Upper lobe of right lung (tissue), 1 donor: ENCODE measurements around the gene FMN1. TPM values are rescaled to one million over a fixed set of nuclear protein-coding genes. Genes with fewer than 3 reads are reported as not detected.

Experiments
- ATAC-seq: fragments of 200-7000 bp; cut with Tn5 transposase; one replicate; pipeline ENCODE4 v1.9.1; 2020; ENCODE audit warnings: mild to moderate bottlenecking, moderate library complexity
- DNase-seq: peaks from one replicate; pipeline ENCODE4 v3.0.0-alpha.2; 2020
- H3K27ac ChIP-seq: fragments of 200-600 bp; one replicate; pipeline ENCODE4 v1.8.0; 2022
- H3K27me3 ChIP-seq: fragments of 200-600 bp; one replicate; pipeline ENCODE4 v1.8.0; 2022; ENCODE audit warnings: mild to moderate bottlenecking
- H3K36me3 ChIP-seq: fragments of 200-600 bp; one replicate; pipeline ENCODE4 v1.8.0; 2022
- H3K4me1 ChIP-seq: fragments of 200-600 bp; one replicate; pipeline ENCODE4 v1.8.0; 2022
- H3K4me3 ChIP-seq: fragments of 200-600 bp; one replicate; pipeline ENCODE4 v1.8.0; 2022; ENCODE audit warnings: mild to moderate bottlenecking
- H3K9me3 ChIP-seq: fragments of 200-600 bp; one replicate; pipeline ENCODE4 v1.8.0; 2022
- intact Hi-C: fragments of 100-400 bp; cut with DNase I; formaldehyde crosslinking; loops from one replicate; pipeline ENCODE4 v1.11.0; 2022
- total RNA-seq: library from RNA; stranded (reverse); fragmentation: NEBNext Ultra II Directional; extraction: Animal tissue kit (Norgen Biotek cat#: 25700); gene quantifications from one replicate; pipeline ENCODE4 v1.2.1, GENCODE V29; 2021
- TF ChIP-seq, protein P1 (sequence below): fragments of 200-600 bp; IDR thresholded peaks from one replicate; pipeline ENCODE4 v1.8.0; 2022; ENCODE audit warnings: antibody characterized with exemption
- donor health status: DM: no; HTN: yes; CAD: no; lungs with severe emphysema.

The FMN1 gene
- total RNA-seq, 1 donor from 2014 or later: 33.5 TPM

DNA sequence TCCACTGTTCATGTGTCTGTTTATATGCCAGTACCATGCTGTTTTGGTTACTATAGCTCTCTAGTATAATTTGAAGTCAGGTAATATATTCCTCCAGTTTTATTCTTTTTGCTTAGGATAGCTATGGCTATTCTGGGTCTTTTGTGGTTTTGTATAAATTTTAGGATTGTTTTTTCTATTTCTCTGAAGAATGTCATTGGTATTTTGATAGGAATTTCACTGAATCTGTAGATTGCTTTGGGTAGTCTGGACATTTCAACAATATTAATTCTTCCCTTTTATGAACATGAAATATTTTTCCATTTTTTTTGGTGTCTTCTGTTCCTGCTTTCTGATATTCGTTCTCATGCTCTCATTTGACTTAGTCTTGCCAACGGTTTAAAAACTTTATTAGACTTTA lies 437.1 kb downstream of the FMN1 start:
- no peak overlapping the region for H3K27ac ChIP-seq
- H3K36me3 ChIP-seq: no peaks in the 10 kb centered on the region
- intact Hi-C loops: no loop called here
- no peaks in the 10 kb centered on the region for H3K4me1 ChIP-seq
- H3K9me3 ChIP-seq: no peaks in the 10 kb centered on the region
- TF ChIP-seq, protein P1, sequence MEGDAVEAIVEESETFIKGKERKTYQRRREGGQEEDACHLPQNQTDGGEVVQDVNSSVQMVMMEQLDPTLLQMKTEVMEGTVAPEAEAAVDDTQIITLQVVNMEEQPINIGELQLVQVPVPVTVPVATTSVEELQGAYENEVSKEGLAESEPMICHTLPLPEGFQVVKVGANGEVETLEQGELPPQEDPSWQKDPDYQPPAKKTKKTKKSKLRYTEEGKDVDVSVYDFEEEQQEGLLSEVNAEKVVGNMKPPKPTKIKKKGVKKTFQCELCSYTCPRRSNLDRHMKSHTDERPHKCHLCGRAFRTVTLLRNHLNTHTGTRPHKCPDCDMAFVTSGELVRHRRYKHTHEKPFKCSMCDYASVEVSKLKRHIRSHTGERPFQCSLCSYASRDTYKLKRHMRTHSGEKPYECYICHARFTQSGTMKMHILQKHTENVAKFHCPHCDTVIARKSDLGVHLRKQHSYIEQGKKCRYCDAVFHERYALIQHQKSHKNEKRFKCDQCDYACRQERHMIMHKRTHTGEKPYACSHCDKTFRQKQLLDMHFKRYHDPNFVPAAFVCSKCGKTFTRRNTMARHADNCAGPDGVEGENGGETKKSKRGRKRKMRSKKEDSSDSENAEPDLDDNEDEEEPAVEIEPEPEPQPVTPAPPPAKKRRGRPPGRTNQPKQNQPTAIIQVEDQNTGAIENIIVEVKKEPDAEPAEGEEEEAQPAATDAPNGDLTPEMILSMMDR: no peak
- DNase-seq: no peak
- no peak for ATAC-seq
- H3K4me3 ChIP-seq: no peak overlapping the region
- H3K27me3 ChIP-seq: no peaks in the 10 kb centered on the region

DNA sequence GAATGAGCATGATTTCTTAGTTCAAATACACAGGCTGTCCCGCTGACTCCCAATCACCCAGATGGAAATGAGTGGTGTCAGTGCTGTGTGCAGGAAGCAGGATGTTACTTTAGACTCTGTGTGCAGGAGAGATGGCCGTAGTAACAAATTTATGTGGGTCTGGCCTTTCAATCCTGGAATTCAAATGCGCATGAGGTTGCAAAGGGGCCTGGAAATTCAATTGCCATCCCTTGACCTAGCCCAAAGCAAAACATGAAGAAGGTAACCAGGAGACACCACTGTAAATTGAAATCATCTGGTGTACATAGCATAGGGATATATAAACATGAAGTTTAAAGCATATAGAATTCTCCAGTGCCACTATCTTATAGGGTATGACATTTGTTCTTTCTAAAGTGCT lies 443.5 kb downstream of the FMN1 start:
- ATAC-seq (no peak), DNase-seq (no peak)
- Histone ChIP-seq H3K4me3 (no peak overlapping the region), H3K27me3 (no peaks in the 10 kb centered on the region), H3K4me1 (no peaks in the 10 kb centered on the region), H3K9me3 (no peaks in the 10 kb centered on the region), H3K27ac (no peak overlapping the region), H3K36me3 (no peaks in the 10 kb centered on the region)
- intact Hi-C loops: no loop called here
- TF ChIP-seq, protein P1: no peak

DNA sequence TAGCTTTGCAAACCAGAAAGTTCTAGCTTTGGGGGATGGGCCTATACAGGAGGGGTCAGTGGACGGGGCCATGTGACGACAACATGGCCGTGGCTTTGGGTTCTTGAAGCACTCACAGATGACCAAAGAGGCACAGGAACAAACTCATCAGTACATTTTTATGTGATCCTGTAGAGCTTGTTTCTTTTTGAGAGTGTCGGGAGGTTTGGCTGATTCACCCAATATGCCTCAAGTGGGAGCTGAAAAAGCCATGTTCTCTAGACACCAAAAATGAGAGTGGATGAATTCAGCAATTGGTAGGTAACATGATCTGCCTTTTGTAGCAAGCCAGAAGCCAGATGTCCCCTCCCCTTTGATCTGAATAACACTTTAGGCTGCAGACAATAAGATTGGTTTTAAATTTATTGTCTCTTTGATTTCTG lies 446.6 kb downstream of the FMN1 start:
- H3K4me1 ChIP-seq: no peaks in the 10 kb centered on the region
- H3K27ac ChIP-seq: no peak overlapping the region
- no peak for DNase-seq
- H3K4me3 ChIP-seq: no peak overlapping the region
- no peaks in the 10 kb centered on the region for H3K9me3 ChIP-seq
- ATAC-seq: no peak
- intact Hi-C loops: no loop called here
- no peaks in the 10 kb centered on the region for H3K36me3 ChIP-seq
- H3K27me3 ChIP-seq: no peaks in the 10 kb centered on the region
- TF ChIP-seq, protein P1: no peak

DNA sequence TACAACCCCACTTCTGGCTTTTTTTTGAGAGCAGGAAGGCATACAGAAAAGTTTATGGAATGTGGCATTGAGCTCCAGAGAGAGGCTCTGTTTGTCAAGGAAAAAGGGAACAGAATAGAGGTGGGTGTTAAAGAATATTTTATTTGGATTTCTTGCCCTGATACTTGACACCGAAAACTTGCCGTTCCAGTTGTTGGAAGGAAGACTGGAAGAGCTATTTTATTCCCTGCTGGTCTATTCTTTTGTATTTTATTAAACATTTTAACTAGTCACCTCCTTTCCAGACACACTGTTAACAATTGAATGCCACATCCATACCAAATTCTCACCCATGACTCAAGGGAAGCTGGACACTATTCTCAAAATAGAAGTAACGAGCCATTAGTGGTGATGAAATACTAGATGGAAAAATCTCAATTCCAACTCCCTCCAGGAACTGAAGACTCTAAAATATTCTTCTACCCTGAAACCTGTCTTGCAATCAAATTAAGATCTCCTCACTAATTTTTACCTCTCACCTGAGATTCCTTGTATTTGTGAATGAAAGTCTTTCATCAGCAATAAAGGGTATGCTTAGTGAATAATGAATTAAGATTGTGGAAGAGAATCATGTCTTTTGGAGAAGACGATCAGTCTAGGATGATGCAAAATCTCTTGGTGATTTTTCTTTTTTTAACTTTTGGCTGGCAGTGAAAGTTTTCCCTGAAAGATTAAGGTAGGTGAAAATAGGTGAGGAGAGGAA lies 448.2 kb downstream of the FMN1 start:
- TF ChIP-seq, protein P1: no peak
- intact Hi-C loops: no loop called here
- ATAC-seq: no peak
- H3K9me3 ChIP-seq: no peaks in the 10 kb centered on the region
- no peaks in the 10 kb centered on the region for H3K36me3 ChIP-seq
- no peaks in the 10 kb centered on the region for H3K27me3 ChIP-seq
- no peak for DNase-seq
- no peak overlapping the region for H3K4me3 ChIP-seq
- no peak overlapping the region for H3K27ac ChIP-seq
- H3K4me1 ChIP-seq: no peaks in the 10 kb centered on the region

DNA sequence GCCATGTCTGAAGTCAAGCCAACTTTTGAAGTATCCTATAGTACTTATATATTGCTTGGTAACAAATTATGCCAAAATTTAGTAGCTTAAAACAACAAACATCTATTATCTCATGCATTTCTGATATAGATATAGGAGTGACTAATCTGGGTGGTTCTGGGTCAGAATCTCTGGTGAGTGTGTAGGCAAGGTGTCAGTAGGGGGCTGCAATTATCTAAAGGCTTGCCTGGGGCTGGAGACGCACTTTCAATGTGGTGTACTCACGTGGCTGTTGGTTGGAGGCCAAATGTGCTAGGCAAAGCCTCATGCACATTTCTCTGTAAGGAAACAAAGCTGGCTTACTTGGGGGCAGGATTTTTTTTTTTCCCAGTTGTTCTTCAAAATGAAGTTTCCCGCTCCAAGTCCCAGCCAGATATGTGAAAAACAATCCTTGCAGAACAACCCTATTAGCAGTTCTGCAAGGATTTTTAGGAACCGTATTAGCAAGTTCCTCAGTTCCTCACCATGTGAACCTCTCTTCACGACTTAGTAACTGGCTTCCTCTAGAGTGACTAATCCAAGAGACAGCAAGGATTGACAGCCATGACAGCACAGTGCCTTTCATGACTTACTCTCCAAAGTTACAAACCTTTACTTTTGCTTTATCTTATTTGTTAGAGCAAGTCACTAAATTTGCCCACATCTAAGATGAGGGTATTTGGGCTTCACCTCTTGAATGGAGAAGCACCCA lies 450.9 kb downstream of the FMN1 start:
- ATAC-seq: no peak
- Histone ChIP-seq H3K4me3 (no peak overlapping the region), H3K27me3 (no peaks in the 10 kb centered on the region), H3K9me3 (no peaks in the 10 kb centered on the region), H3K36me3 (no peaks in the 10 kb centered on the region), H3K27ac (no peak overlapping the region), H3K4me1 (no peaks in the 10 kb centered on the region)
- TF ChIP-seq, protein P1: no peak
- intact Hi-C loops: no loop called here
- no peak for DNase-seq
